AG04450 (cell line): ENCODE data around the gene PCBD1. TPM values are rescaled to one million over a fixed set of nuclear protein-coding genes. Genes with fewer than 3 reads are reported as not detected.
"Not testable (repeated sequence)": the region's sequence is repeated elsewhere in the genome, so short reads cannot be mapped to it uniquely, and the experiment has no call there.

Experiments used
- CTCF ChIA-PET: fragments of 300-600, 350-600 bp; formaldehyde crosslinking; extraction: SDS; loops from one replicate; lab custom pipeline; 2022; ENCODE audit warnings: antibody characterized with exemption, inconsistent platforms; lab: Charles Lee
- POLR2A ChIA-PET: fragments of 350-600 bp; formaldehyde crosslinking; extraction: SDS; loops from one replicate; lab custom pipeline; 2021; ENCODE audit warnings: antibody characterized with exemption, inconsistent platforms; lab: Yijun Ruan, JAX
- DNase-seq: peaks from one replicate; pipeline ENCODE4 v3.0.0-alpha.2; 2011; ENCODE audit warnings: low read depth, low spot score
- H3K27ac ChIP-seq: one replicate; pipeline ENCODE4 v1.5.1; 2012; ENCODE audit warnings: low read depth, low read length, control low read depth
- H3K27me3 ChIP-seq: one replicate; pipeline ENCODE4 v1.6.0; 2012; ENCODE audit warnings: low read length; ENCODE audit not compliant: control insufficient read depth, insufficient read depth
- H3K4me3 ChIP-seq: 2 replicates; pipeline ENCODE4 v1.5.1; 2011; ENCODE audit warnings: mild to moderate bottlenecking, low read depth, low read length, control low read depth
- H3K9me3 ChIP-seq: 2 replicates; pipeline ENCODE4 v1.5.1; 2012; ENCODE audit warnings: low read length; ENCODE audit not compliant: control insufficient read depth, insufficient read depth
- CTCF ChIP-seq: IDR thresholded peaks from 2 replicates; pipeline ENCODE4 v1.5.1; 2011; ENCODE audit warnings: low read depth, low read length, control low read depth, inconsistent platforms
- polyA plus RNA-seq: library from polyadenylated mRNA; depleted of rRNA; stranded (reverse); fragments of >200 nt; gene quantifications from 2 replicates; pipeline ENCODE4 v1.2.3, GENCODE V29; 2011

Gene PCBD1
- polyA plus RNA-seq, 1 experiment: 41.3 TPM

GRCh38 chr10:70923696-70924095 lies 35.3 kb upstream of the PCBD1 start:
- POLR2A ChIA-PET: no interaction called here
- CTCF ChIA-PET: interaction anchor here (2.9 to 4.8 kb wide), 4 partner anchors 20 to 361 kb away, joined by 8 to 38 read pairs (median 22); no protein-coding TSS in a partner anchor
- Histone ChIP-seq H3K9me3 (no peaks in the 10 kb centered on the region; the same call in 1 of the 2 replicates), H3K4me3 (no peak overlapping the region), H3K27ac (no peak overlapping the region), H3K27me3 (peaks cover 33% of the 10 kb centered on the region)
- TF ChIP-seq CTCF: no peak
- no peak for DNase-seq

DNA sequence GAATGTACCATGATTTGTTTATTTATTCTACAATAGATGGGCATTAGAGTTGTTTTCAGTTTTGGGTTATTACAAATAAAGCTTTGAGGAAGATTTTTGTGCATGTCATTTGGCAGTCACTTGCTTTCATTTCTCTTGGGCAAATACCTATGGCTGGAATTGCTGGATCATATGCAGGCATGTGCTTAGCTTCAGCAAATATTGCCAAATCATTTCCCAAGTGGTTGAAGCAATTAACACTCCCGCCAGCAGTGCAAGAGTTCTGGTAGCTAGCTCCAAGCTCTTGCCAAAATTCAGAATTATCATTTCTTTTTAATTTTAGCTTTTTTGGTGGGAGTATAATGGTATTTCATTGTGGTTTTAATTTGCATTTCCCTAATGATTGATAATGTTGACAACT lies 32.9 kb upstream of the PCBD1 start:
- DNase-seq: no peak
- ChIA-PET POLR2A (interaction anchor here (0.6 kb wide), 1 partner anchor 21 kb away, joined by 4 read pairs; no protein-coding TSS in a partner anchor), CTCF (interaction anchor here (0.6 kb wide), 1 partner anchor 940 kb away, joined by 7 read pairs; no protein-coding TSS in a partner anchor)

DNA sequence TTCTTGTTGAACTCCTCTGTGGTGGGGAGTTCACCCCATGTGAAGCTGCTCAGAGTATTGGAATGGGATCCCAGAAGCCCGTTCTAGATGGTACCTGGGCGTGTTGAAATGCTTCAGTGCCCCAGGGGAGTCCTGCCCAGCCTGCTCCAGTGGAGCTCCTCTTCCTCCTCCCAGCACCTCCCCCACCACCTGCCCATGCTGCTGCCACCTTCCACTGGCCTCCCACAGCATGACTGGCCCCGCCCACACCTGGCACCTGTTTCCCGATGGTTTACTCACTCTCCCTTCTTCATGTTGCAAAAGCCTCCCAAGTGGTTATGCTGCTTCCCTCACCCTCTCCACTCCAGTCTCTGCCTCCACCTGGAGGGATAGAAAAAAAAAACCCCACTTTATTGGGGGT lies 32.2 kb upstream of the PCBD1 start:
- DNase-seq: no peak
- POLR2A ChIA-PET: no interaction called here
- Histone ChIP-seq H3K4me3 (no peak overlapping the region), H3K27me3 (peaks cover 40% of the 10 kb centered on the region), H3K27ac (no peak overlapping the region), H3K9me3 (no peaks in the 10 kb centered on the region; the same call in 1 of the 2 replicates)
- CTCF ChIA-PET: no interaction called here
- no peak for TF ChIP-seq CTCF

More for the DNA sequence above, 32.9 kb upstream of the PCBD1 start:
- Histone ChIP-seq H3K27ac (no peak overlapping the region), H3K9me3 (no peaks in the 10 kb centered on the region; the same call in 1 of the 2 replicates), H3K4me3 (no peak overlapping the region), H3K27me3 (peaks cover 34% of the 10 kb centered on the region)
- TF ChIP-seq CTCF: no peak

GRCh38 chr10:70919906-70920305 lies 31.5 kb upstream of the PCBD1 start:
- H3K27ac ChIP-seq, DNase-seq, CTCF ChIA-PET, H3K9me3 ChIP-seq, POLR2A ChIA-PET, H3K4me3 ChIP-seq: not testable (repeated sequence)
- H3K27me3 ChIP-seq: peaks cover 41% of the 10 kb centered on the region

- Histone ChIP-seq H3K27ac (no peak overlapping the region), H3K4me3 (no peak overlapping the region), H3K9me3 (no peaks in the 10 kb centered on the region; the same call in 1 of the 2 replicates), H3K27me3 (peaks cover 45% of the 10 kb centered on the region)
- TF ChIP-seq CTCF: no peak
- ChIA-PET CTCF (no interaction called here), POLR2A (no interaction called here)
- no peak for DNase-seq
These were observed 30.6 kb upstream of the PCBD1 start for GRCh38 chr10:70918851-70919530.
